Tibial artery (tissue), 4 donors: ENCODE data around the gene ABT1.

ENCODE experiments used
- DNase-seq, 2 donors: peaks; one replicate each; pipeline ENCODE4 v3.0.0-alpha.2; 2019
- H3K27ac ChIP-seq, 2 donors: fragments of 200-600 bp; sonication (generic) in 1 of 2; 1 replicate in 1 of 2; 2 replicates in 1 of 2; pipeline ENCODE4 v1.5.1; 2018 to 2019; ENCODE audit warnings: mild to moderate bottlenecking in 1 of 2
- H3K27me3 ChIP-seq, 2 donors: fragments of 200-600 bp; sonication (generic) in 1 of 2; one replicate each; pipeline versions ENCODE4 v1.5.1 to v1.6.0; 2016 to 2019
- H3K36me3 ChIP-seq, 3 donors: fragments of 200-600 bp; sonication (generic) in 2 of 3; one replicate each; pipeline ENCODE4 v1.5.1; 2016 to 2019; ENCODE audit warnings: mild to moderate bottlenecking in 2 of 3
- H3K4me1 ChIP-seq, 4 donors: fragments of 200-600 bp; sonication (generic) in 2 of 4; 1 replicate in 3 of 4; 2 replicates in 1 of 4; pipeline ENCODE4 v1.5.1; 2016 to 2019
- H3K4me3 ChIP-seq, 2 donors: fragments of 200-600 bp; sonication (generic) in 1 of 2; 1 replicate in 1 of 2; 2 replicates in 1 of 2; pipeline ENCODE4 v1.5.1; 2018 to 2019; ENCODE audit warnings: mild to moderate bottlenecking in 2 of 2
- H3K9me3 ChIP-seq, 3 donors: fragments of 200-600 bp; sonication (generic) in 1 of 3; one replicate each; pipeline ENCODE4 v1.5.1; 2016 to 2019
- intact Hi-C: fragments of 100-400 bp; cut with DNase I; formaldehyde crosslinking; loops from one replicate; pipeline ENCODE4 v1.15.0; 2023; ENCODE audit warnings: low total_unique reads
- TF ChIP-seq, protein P1 (sequence below), 2 experiments: fragments of 200-600 bp in 1 of 2; fragments of 450-650 bp in 1 of 2; IDR thresholded peaks; one replicate each; pipeline ENCODE4 v1.5.1; 2017 to 2019; ENCODE audit warnings: antibody characterized with exemption in 2 of 2, mild to moderate bottlenecking in 1 of 2, moderate library complexity in 1 of 2

ABT1 gene

DNA sequence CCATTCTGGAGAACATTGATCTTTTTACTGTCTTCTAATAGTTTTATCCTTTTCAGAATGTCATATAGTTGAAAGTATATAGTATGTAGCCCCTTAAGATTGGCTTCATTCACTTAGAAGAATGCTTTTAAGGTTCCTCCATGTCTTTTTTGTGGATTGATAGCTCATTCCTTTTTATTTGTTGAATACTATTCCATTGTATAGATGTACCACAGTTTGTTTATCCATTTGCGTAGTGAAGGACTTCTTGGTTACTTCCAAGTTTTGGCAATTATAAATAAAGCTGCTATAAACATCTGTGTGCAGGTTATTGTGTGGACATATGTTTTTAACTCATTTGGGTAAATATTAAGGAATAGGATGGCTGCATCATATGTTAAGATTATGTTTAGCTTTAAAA lies 27.8 kb downstream of the ABT1 start:
- Histone ChIP-seq H3K27me3 (no peaks in the 10 kb centered on the region), H3K27ac (no peak overlapping the region), H3K36me3 (no peaks in the 10 kb centered on the region), H3K4me1 (no peaks in the 10 kb centered on the region), H3K4me3 (no peak overlapping the region), H3K9me3 (peaks cover 0 to 7% (median 0%) of the 10 kb centered on the region in 3 donors)
- intact Hi-C loops, result no loop called here
- TF ChIP-seq, protein P1, sequence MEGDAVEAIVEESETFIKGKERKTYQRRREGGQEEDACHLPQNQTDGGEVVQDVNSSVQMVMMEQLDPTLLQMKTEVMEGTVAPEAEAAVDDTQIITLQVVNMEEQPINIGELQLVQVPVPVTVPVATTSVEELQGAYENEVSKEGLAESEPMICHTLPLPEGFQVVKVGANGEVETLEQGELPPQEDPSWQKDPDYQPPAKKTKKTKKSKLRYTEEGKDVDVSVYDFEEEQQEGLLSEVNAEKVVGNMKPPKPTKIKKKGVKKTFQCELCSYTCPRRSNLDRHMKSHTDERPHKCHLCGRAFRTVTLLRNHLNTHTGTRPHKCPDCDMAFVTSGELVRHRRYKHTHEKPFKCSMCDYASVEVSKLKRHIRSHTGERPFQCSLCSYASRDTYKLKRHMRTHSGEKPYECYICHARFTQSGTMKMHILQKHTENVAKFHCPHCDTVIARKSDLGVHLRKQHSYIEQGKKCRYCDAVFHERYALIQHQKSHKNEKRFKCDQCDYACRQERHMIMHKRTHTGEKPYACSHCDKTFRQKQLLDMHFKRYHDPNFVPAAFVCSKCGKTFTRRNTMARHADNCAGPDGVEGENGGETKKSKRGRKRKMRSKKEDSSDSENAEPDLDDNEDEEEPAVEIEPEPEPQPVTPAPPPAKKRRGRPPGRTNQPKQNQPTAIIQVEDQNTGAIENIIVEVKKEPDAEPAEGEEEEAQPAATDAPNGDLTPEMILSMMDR (IDR thresholded peaks at IDR 0.05), result no peak
- no peak for DNase-seq

DNA sequence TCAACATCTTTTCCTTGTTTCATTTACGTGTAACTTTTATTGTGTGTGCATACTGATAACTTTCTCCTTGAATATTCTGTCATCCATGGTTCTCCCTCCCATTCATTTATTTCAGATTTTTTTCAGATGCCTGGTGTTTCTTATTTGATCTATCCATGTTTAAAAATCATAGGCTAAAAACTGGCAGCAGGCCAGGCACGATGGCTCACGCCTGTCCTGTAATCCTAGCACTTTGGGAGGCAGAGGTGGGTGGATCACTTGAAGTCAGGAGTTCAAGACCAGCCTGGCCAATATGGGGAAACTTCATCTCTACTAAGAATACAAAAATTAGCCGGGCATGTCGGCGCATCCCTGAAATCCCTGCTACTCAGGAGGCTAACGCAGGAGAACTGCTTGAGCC lies 31.1 kb downstream of the ABT1 start:
- Histone ChIP-seq H3K36me3 (peaks cover 0 to 1% (median 0%) of the 10 kb centered on the region in 3 donors), H3K27ac (no peak overlapping the region), H3K4me3 (no peak overlapping the region), H3K27me3 (no peaks in the 10 kb centered on the region), H3K9me3 (peaks cover 0 to 7% (median 0%) of the 10 kb centered on the region in 3 donors), H3K4me1 (no peaks in the 10 kb centered on the region)
- intact Hi-C loops, result no loop called here
- TF ChIP-seq, protein P1 (IDR thresholded peaks at IDR 0.05), result no peak
- DNase-seq, result no peak

DNA sequence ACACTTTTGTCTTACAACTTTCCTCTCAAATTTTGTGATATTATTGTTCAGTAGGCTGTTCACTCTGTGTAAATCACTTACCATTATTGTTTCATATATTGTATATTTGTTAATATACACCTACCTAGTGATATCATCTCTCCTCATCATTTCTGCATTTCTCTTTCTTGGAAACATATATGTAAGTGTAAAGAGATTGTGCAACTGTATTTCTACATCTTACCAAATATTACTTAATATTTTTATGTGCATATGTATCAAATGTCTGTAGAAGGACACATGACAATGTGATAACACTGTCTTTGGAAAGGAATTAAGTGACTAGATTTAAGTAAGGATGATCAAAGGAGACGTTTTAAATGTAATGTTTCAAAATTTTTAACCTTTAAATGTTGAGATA lies 32.6 kb downstream of the ABT1 start:
- H3K4me3 ChIP-seq, result no peak overlapping the region
- H3K27ac ChIP-seq, result no peak overlapping the region
- H3K36me3 ChIP-seq, result peaks cover 7 to 13% (median 8%) of the 10 kb centered on the region in 3 donors
- intact Hi-C loops, result no loop called here
- no peaks in the 10 kb centered on the region for H3K27me3 ChIP-seq
- TF ChIP-seq, protein P1 (IDR thresholded peaks at IDR 0.05), result no peak
- no peak for DNase-seq
- H3K4me1 ChIP-seq, result no peaks in the 10 kb centered on the region
- peaks cover 0 to 3% (median 0%) of the 10 kb centered on the region in 3 donors for H3K9me3 ChIP-seq

DNA sequence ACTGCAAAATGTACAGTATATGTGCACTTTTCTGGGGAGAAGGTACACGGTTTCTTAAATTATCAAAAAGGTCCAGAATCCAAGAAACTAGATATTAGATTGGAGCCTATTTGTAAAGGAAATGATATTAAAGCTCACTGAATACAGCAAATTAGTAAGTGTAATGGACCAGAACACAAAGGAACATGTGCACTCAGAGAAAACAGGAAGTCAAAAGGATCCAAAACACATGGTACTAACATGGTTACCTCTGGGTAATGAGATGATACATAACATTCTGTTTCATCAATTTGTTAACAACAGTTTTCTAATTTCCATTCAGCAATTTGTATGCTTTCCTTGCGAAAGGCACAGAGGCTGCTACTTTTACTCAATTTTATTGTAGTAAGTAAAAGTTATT lies 44.1 kb downstream of the ABT1 start:
- H3K9me3 ChIP-seq, result peaks cover 0 to 9% (median 0%) of the 10 kb centered on the region in 3 donors
- H3K36me3 ChIP-seq, result peaks cover 48 to 54% (median 53%) of the 10 kb centered on the region in 3 donors
- H3K27me3 ChIP-seq, result no peaks in the 10 kb centered on the region
- no peaks in the 10 kb centered on the region for H3K4me1 ChIP-seq
- TF ChIP-seq, protein P1 (IDR thresholded peaks at IDR 0.05), result no peak
- DNase-seq, result no peak
- intact Hi-C loops, result no loop called here
- H3K4me3 ChIP-seq, result no peak overlapping the region
- no peak overlapping the region for H3K27ac ChIP-seq

DNA sequence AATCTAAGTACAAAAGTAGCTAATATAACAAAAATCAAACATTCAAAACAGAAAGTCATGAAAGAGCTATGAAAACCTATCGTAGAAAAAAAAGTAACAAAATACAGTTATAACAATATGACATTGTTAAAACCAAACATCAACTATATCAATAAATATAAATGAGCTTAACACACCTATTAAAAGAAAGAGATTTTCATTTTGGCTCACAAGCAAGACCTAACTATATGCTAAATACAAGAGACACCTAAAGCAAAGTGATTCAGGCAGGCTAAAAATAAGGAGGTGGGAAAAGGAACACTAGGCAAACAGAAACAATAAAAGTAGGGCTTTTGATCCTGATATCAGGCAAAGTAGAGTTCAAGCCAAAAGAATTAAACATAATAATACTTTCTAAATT lies 49.3 kb downstream of the ABT1 start:
- Histone ChIP-seq H3K27ac (no peak overlapping the region), H3K4me1 (no peaks in the 10 kb centered on the region), H3K4me3 (no peak overlapping the region), H3K36me3 (peaks cover 24 to 35% (median 25%) of the 10 kb centered on the region in 3 donors), H3K9me3 (peaks cover 0 to 4% (median 0%) of the 10 kb centered on the region in 3 donors), H3K27me3 (no peaks in the 10 kb centered on the region)
- intact Hi-C loops, result no loop called here
- DNase-seq, result no peak
- TF ChIP-seq, protein P1 (IDR thresholded peaks at IDR 0.05), result no peak
